H1 (cell line): ENCODE results near the gene TMEM89. TPM values are rescaled to one million over a fixed set of nuclear protein-coding genes. Genes with fewer than 3 reads are reported as not detected.
A peak's percentile ranks its signal among the peaks of the same experiment; 100 is the strongest.

Experiments used
- CTCF ChIA-PET: fragments of 300-600 bp; sonication (Branson Sonifier 250); formaldehyde crosslinking; loops from one replicate; lab custom pipeline; 2021; ENCODE audit not compliant: partially characterized antibody; lab: Charles Lee
- POLR2A ChIA-PET: fragments of 300-600 bp; sonication (Branson Sonifier 250); formaldehyde crosslinking; loops from one replicate; lab custom pipeline; 2021; ENCODE audit warnings: inconsistent platforms; ENCODE audit not compliant: partially characterized antibody; lab: Charles Lee
- DNase-seq, 2 experiments: peaks; one replicate each; pipeline versions ENCODE4 v3.0.0 to v3.0.0-alpha.2; 2010 to 2022; ENCODE audit warnings: low spot score in 2 of 2, low read depth in 1 of 2, mixed read lengths in 1 of 2
- FAIRE-seq: peaks from 2 replicates; lab custom pipeline; 2011; peaks lifted over from hg19 to GRCh38; lab: Jason Lieb, UNC
- H2AFZ ChIP-seq: 2 replicates; pipeline ENCODE4 v1.8.1; 2012; ENCODE audit warnings: low read length, inconsistent platforms
- H2AK5ac ChIP-seq: 2 replicates; pipeline ENCODE4 v1.6.1; 2013; ENCODE audit warnings: low read depth, low read length
- H2BK120ac ChIP-seq: replicated peaks from 2 replicates; pipeline ENCODE3; 2013; ENCODE audit warnings: low read depth, low read length, inconsistent platforms
- H2BK12ac ChIP-seq: 2 replicates; pipeline ENCODE4 v1.6.1; 2013; ENCODE audit warnings: low read depth, low read length
- H2BK15ac ChIP-seq: 2 replicates; pipeline ENCODE4 v1.6.1; 2013; ENCODE audit warnings: low read length
- H2BK20ac ChIP-seq: 2 replicates; pipeline ENCODE4 v1.6.1; 2013; ENCODE audit warnings: low read length
- H2BK5ac ChIP-seq: 2 replicates; pipeline ENCODE4 v1.6.1; 2013; ENCODE audit warnings: low read depth, low read length
- H3K14ac ChIP-seq: 2 replicates; pipeline ENCODE4 v1.6.1; 2013; ENCODE audit warnings: inconsistent platforms; ENCODE audit not compliant: insufficient read length
- H3K18ac ChIP-seq: 2 replicates; pipeline ENCODE4 v1.6.1; 2013; ENCODE audit warnings: low read length; ENCODE audit errors: extremely low read depth
- H3K23ac ChIP-seq: 2 replicates; pipeline ENCODE4 v1.6.1; 2013; ENCODE audit warnings: inconsistent platforms; ENCODE audit not compliant: insufficient read length
- H3K23me2 ChIP-seq: 2 replicates; pipeline ENCODE4 v1.6.1; 2013; ENCODE audit warnings: low read depth, low read length
- H3K27ac ChIP-seq: 2 replicates; pipeline ENCODE4 v1.6.1; 2011; ENCODE audit warnings: low read depth, low read length, inconsistent platforms
- H3K27me3 ChIP-seq, 4 experiments: replicated peaks in 1 of 4; 1 replicate in 1 of 4; 2 replicates in 3 of 4; pipeline versions ENCODE4 v1.6.1 to v1.8.1; 2011 to 2013; ENCODE audit warnings: low read length in 3 of 4, mild to moderate bottlenecking in 3 of 4, inconsistent platforms in 2 of 4, mixed read lengths in 2 of 4, moderate library complexity in 1 of 4; ENCODE audit not compliant: control insufficient read depth in 3 of 4, insufficient read depth in 3 of 4; ENCODE audit errors: extremely low read depth in 1 of 4
- H3K36me3 ChIP-seq, 4 experiments: 2 replicates each; pipeline versions ENCODE4 v1.6.1 to v1.8.1; 2011 to 2013; ENCODE audit warnings: mild to moderate bottlenecking in 4 of 4, low read length in 3 of 4, moderate library complexity in 2 of 4, control low read depth in 1 of 4, inconsistent platforms in 1 of 4; ENCODE audit not compliant: insufficient read depth in 4 of 4, control insufficient read depth in 2 of 4
- H3K4ac ChIP-seq: replicated peaks from 2 replicates; pipeline ENCODE3; 2013; ENCODE audit warnings: low read length, low read depth, mixed read lengths, inconsistent platforms; ENCODE audit not compliant: insufficient read length
- H3K4me1 ChIP-seq, 4 experiments: replicated peaks in 1 of 4; 1 replicate in 1 of 4; 2 replicates in 3 of 4; pipeline versions ENCODE4 v1.6.1 to v1.8.1; 2011 to 2013; ENCODE audit warnings: low read length in 3 of 4, inconsistent platforms in 2 of 4, mixed read lengths in 1 of 4; ENCODE audit not compliant: insufficient read depth in 4 of 4, control insufficient read depth in 3 of 4
- H3K4me2 ChIP-seq, 2 experiments: 2 replicates each; pipeline versions ENCODE4 v1.6.1 to v1.8.1; 2011 to 2013; ENCODE audit warnings: low read depth in 2 of 2, low read length in 2 of 2, control low read depth in 1 of 2, inconsistent platforms in 1 of 2, mild to moderate bottlenecking in 1 of 2; ENCODE audit not compliant: insufficient read depth in 1 of 2
- H3K4me3 ChIP-seq, 4 experiments: fragments of 200-600, 300-600 bp in 1 of 4; sonication (generic), shearing (Covaris generic), sonication (Bioruptor Twin) in 1 of 4; 2 replicates each; pipeline versions ENCODE4 v1.5.1 to v1.8.1; 2011 to 2016; ENCODE audit warnings: low read length in 4 of 4, low read depth in 3 of 4, control low read depth in 2 of 4, inconsistent platforms in 2 of 4, mild to moderate bottlenecking in 2 of 4, mixed read lengths in 1 of 4, moderate library complexity in 1 of 4; ENCODE audit not compliant: insufficient read depth in 2 of 4; ENCODE audit errors: extremely low read depth in 1 of 4
- H3K56ac ChIP-seq: replicated peaks from 2 replicates; pipeline ENCODE3; 2013; ENCODE audit warnings: low read depth, mild to moderate bottlenecking, mixed read lengths, low read length, inconsistent platforms; ENCODE audit not compliant: insufficient read length
- H3K79me1 ChIP-seq: 2 replicates; pipeline ENCODE4 v1.6.1; 2013; ENCODE audit warnings: low read depth, low read length, control low read depth
- H3K79me2 ChIP-seq, 2 experiments: 2 replicates each; pipeline versions ENCODE4 v1.6.1 to v1.8.1; 2012 to 2013; ENCODE audit warnings: low read length in 2 of 2, mild to moderate bottlenecking in 2 of 2, inconsistent platforms in 1 of 2; ENCODE audit not compliant: insufficient read depth in 2 of 2, control insufficient read depth in 1 of 2
- H3K9ac ChIP-seq, 4 experiments: replicated peaks in 1 of 4; 1 replicate in 1 of 4; 2 replicates in 3 of 4; pipeline versions ENCODE4 v1.6.1 to v1.8.1; 2011 to 2013; ENCODE audit warnings: low read depth in 3 of 4, low read length in 3 of 4, control low read depth in 2 of 4, mild to moderate bottlenecking in 2 of 4, moderate library complexity in 2 of 4, inconsistent platforms in 1 of 4; ENCODE audit errors: extremely low read depth in 1 of 4
- H3K9me3 ChIP-seq, 2 experiments: 2 replicates each; pipeline versions ENCODE4 v1.6.1 to v1.8.1; 2012 to 2013; ENCODE audit warnings: mild to moderate bottlenecking in 2 of 2, moderate library complexity in 2 of 2, control low read depth in 1 of 2, inconsistent platforms in 1 of 2, low read depth in 1 of 2, low read length in 1 of 2, mixed read lengths in 1 of 2; ENCODE audit not compliant: insufficient read depth in 2 of 2
- H4K20me1 ChIP-seq, 2 experiments: replicated peaks in 1 of 2; 2 replicates each; pipeline versions ENCODE3 to v1.8.1; 2011 to 2013; ENCODE audit warnings: inconsistent platforms in 2 of 2, low read length in 2 of 2, mild to moderate bottlenecking in 1 of 2; ENCODE audit not compliant: insufficient read depth in 2 of 2, control insufficient read depth in 1 of 2
- H4K5ac ChIP-seq: 2 replicates; pipeline ENCODE4 v1.6.1; 2013; ENCODE audit warnings: low read length, low read depth, mixed read lengths, inconsistent platforms; ENCODE audit not compliant: insufficient read length
- H4K8ac ChIP-seq: 2 replicates; pipeline ENCODE4 v1.8.0; 2013; ENCODE audit warnings: mild to moderate bottlenecking, moderate library complexity, low read length, inconsistent platforms; ENCODE audit not compliant: insufficient read depth; ENCODE audit errors: extremely low read depth
- H4K91ac ChIP-seq: replicated peaks from 2 replicates; pipeline ENCODE3; 2013; ENCODE audit warnings: low read length, mixed read lengths, inconsistent platforms; ENCODE audit not compliant: insufficient read length
- CEBPB ChIP-seq: IDR thresholded peaks from 2 replicates; pipeline ENCODE4 v1.6.1; 2012; ENCODE audit warnings: low read depth, low read length
- JUN ChIP-seq: IDR thresholded peaks from 2 replicates; pipeline ENCODE4 v1.6.1; 2011; ENCODE audit warnings: low read depth, mild to moderate bottlenecking, improper control_type of control experiment, low read length
- TAF7 ChIP-seq: optimal IDR thresholded peaks from 2 replicates; pipeline ENCODE3; 2011; ENCODE audit warnings: low read depth, mild to moderate bottlenecking, inconsistent platforms, low read length, moderate library complexity, borderline replicate concordance
- WGBS, 2 experiments: shearing (Covaris generic) in 1 of 2; methylation state at CpG; one replicate each; pipeline versions ENCODE4 v1.1.6 to v1.1.7; 2013 to 2015; ENCODE audit warnings: low lambda C conversion rate in 2 of 2, mixed read lengths in 2 of 2, inconsistent platforms in 1 of 2, low coverage in 1 of 2, missing lambda C conversion rate in 1 of 2; ENCODE audit not compliant: insufficient replicate concordance in 2 of 2, insufficient coverage in 1 of 2, insufficient read length in 1 of 2; ENCODE audit errors: extremely low coverage in 1 of 2, missing lambda C conversion rate in 1 of 2; 5-methylcytosine and 5-hydroxymethylcytosine counted together
- polyA plus RNA-seq, 7 experiments: library from polyadenylated mRNA; depleted of rRNA in 3 of 7; stranded (reverse) in 5 of 7; unstranded in 2 of 7; fragments of >200 nt in 5 of 7; fragments of 200-250 nt in 2 of 7; gene quantifications; 1 replicate in 5 of 7; 2 replicates in 1 of 7; 4 replicates in 1 of 7; pipeline versions ENCODE4 v1.2.1 to v1.2.3, GENCODE V29; 2011 to 2013; ENCODE audit warnings: missing spikeins in 2 of 7, mixed read lengths in 2 of 7
- total RNA-seq: library from RNA; stranded (reverse); fragmentation: NEBNext Ultra II Directional; extraction: Animal tissue kit (Norgen Biotek cat#: 25700); gene quantifications from 2 replicates; pipeline ENCODE4 v1.2.1, GENCODE V29; 2021

The TMEM89 gene
- total and polyA plus RNA-seq, 2 of the 8 experiments (the other 6 are each of a cell fraction or from before 2014, with no cell fraction given), result not detected

- Histone ChIP-seq H3K14ac (no peak overlapping the region), H3K56ac (no peak overlapping the region), H3K4me3 (peak overlapping the region; percentile 12 to 57 (median 26); a peak in 7 of 8 replicates), H2BK5ac (peak overlapping the region; percentile 10; the same call in 1 of the 2 replicates), H3K23ac (no peak overlapping the region), H2AK5ac (no peak overlapping the region), H3K9ac (peak overlapping the region in 3 of 4 experiments; percentile 42 to 71 (median 43); a peak in 4 of 7 replicates), H3K79me2 (no peaks in the 10 kb centered on the region), H3K27me3 (peaks cover 0 to 6% (median 0%) of the 10 kb centered on the region in 4 experiments; a peak in 4 of 7 replicates), H4K8ac (peak overlapping the region; percentile 60), H3K79me1 (no peaks in the 10 kb centered on the region), H3K27ac (no peak overlapping the region), H3K23me2 (peaks cover 1% of the 10 kb centered on the region; the same call in 1 of the 2 replicates), H4K20me1 (peaks cover 0 to 15% of the 10 kb centered on the region in 2 experiments), H2BK120ac (no peak overlapping the region), H3K4ac (no peak overlapping the region), H4K91ac (no peak overlapping the region), H3K36me3 (peaks cover 8 to 13% (median 9%) of the 10 kb centered on the region in 4 experiments), H2BK15ac (peak overlapping the region; percentile 61; the same call in 1 of the 2 replicates), H3K18ac (peak overlapping the region; percentile 48; the same call in 1 of the 2 replicates), H3K4me2 (peak overlapping the region; percentile 69 to 89), H4K5ac (no peak overlapping the region), H2BK12ac (peak overlapping the region; percentile 60; the same call in 1 of the 2 replicates), H3K9me3 (no peaks in the 10 kb centered on the region), H2AFZ (peak overlapping the region; percentile 45; the same call in 1 of the 2 replicates), H3K4me1 (peaks cover 3 to 18% (median 15%) of the 10 kb centered on the region in 4 experiments; a peak in 6 of 7 replicates), H2BK20ac (no peak overlapping the region)
- peak; percentile 23 for TF ChIP-seq TAF7
- no peak for TF ChIP-seq CEBPB
- TF ChIP-seq JUN, result no peak
- DNase-seq, result peak in 1 of 2 experiments; percentile 69
- WGBS, 2 experiments, result 53% methylated on average over 39 of the region's 39 CpGs; no CpG with 5 or more reads in 1 of the 2 experiments
- ChIA-PET CTCF (interaction anchor here (0.6 kb wide), 1 partner anchor 41 kb away, joined by 3 read pairs; the partner anchor contains the start of gene SLC26A6), POLR2A (interaction anchor here (0.7 to 5.1 kb wide), 8 partner anchors 10 to 68 kb away, joined by 3 to 23 read pairs (median 5); partner anchors contain the start of genes CELSR3, PFKFB4, SLC26A6 and UQCRC1)
- FAIRE-seq, result no peak
Observed at GRCh38 chr3:48594417-48595049, 27.0 kb downstream of the TMEM89 start.
